OCI-LY3 (cell line): Measurements from ENCODE around the gene TPK1.

Source experiments
- H2AFZ ChIP-seq: fragments of 200-600, 300-600 bp; shearing (Covaris generic); 2 replicates; pipeline ENCODE4 v1.6.0; 2014; ENCODE audit warnings: antibody characterized with exemption, low read depth, low read length
- H3K27ac ChIP-seq: fragments of 200-600, 300-600 bp; sonication (generic); 2 replicates; pipeline ENCODE4 v1.5.1; 2014; ENCODE audit warnings: mild to moderate bottlenecking, low read length, moderate library complexity, mixed read lengths
- H3K27me3 ChIP-seq: fragments of 200-600, 300-600 bp; sonication (generic); 2 replicates; pipeline ENCODE4 v1.6.1; 2014; ENCODE audit warnings: low read depth, low read length, mixed read lengths
- H3K36me3 ChIP-seq: fragments of 200-600, 300-600 bp; sonication (generic); replicated peaks from 2 replicates; pipeline ENCODE3; 2014; ENCODE audit warnings: low read depth, low read length, mixed read lengths
- H3K4me1 ChIP-seq: fragments of 300-600, 200-600 bp; sonication (generic); 2 replicates; pipeline ENCODE4 v1.6.1; 2014; ENCODE audit warnings: low read length, mixed read lengths
- H3K4me2 ChIP-seq: fragments of 200-600, 300-600 bp; sonication (generic); 2 replicates; pipeline ENCODE4 v1.6.1; 2014; ENCODE audit warnings: low read length, mixed read lengths
- H3K4me3 ChIP-seq: fragments of 300-600, 200-600 bp; sonication (generic); 2 replicates; pipeline ENCODE4 v1.5.1; 2014; ENCODE audit warnings: antibody characterized with exemption, mild to moderate bottlenecking, low read length, moderate library complexity
- H3K79me2 ChIP-seq: fragments of 300-600, 200-600 bp; shearing (Covaris generic); 2 replicates; pipeline ENCODE4 v1.6.1; 2014; ENCODE audit warnings: mild to moderate bottlenecking, low read length, mixed read lengths
- H3K9ac ChIP-seq: fragments of 300-600, 200-600 bp; shearing (Covaris generic); 2 replicates; pipeline ENCODE4 v1.6.0; 2014; ENCODE audit warnings: mild to moderate bottlenecking, low read length, moderate library complexity
- H3K9me3 ChIP-seq: fragments of 200-600, 300-600 bp; shearing (Covaris generic); 2 replicates; pipeline ENCODE4 v1.6.1; 2014; ENCODE audit warnings: low read length, mixed read lengths; ENCODE audit not compliant: insufficient read depth
- H4K20me1 ChIP-seq: fragments of 200-600, 300-600 bp; sonication (generic); 2 replicates; pipeline ENCODE4 v1.6.1; 2016; ENCODE audit warnings: low read length, mixed read lengths; ENCODE audit not compliant: insufficient read depth
- CTCF ChIP-seq: fragments of 200-600, 300-600 bp; sonication (generic); IDR thresholded peaks from 2 replicates; pipeline ENCODE4 v1.5.1; 2014; ENCODE audit warnings: antibody characterized with exemption, low read length, low read depth
- EZH2phosphoT487 ChIP-seq: fragments of 200-600 bp; shearing (Covaris generic); IDR thresholded peaks from 2 replicates; pipeline ENCODE4 v1.6.1; 2018; ENCODE audit warnings: antibody characterized with exemption, mixed run types, low read depth

Gene TPK1

GRCh38 chr7:144445590-144445989, 390.3 kb downstream of the TPK1 start:
- H3K36me3 ChIP-seq = no peaks in the 10 kb centered on the region
- H3K27ac ChIP-seq = no peak overlapping the region
- H3K27me3 ChIP-seq = no peaks in the 10 kb centered on the region
- H3K9me3 ChIP-seq = no peaks in the 10 kb centered on the region
- no peak overlapping the region for H3K4me3 ChIP-seq
- no peak overlapping the region for H2AFZ ChIP-seq
- TF ChIP-seq EZH2phosphoT487 = no peak
- no peak for TF ChIP-seq CTCF
- no peaks in the 10 kb centered on the region for H3K4me1 ChIP-seq
- no peak overlapping the region for H3K4me2 ChIP-seq
- no peaks in the 10 kb centered on the region for H4K20me1 ChIP-seq
- no peaks in the 10 kb centered on the region for H3K79me2 ChIP-seq
- H3K9ac ChIP-seq = no peak overlapping the region

- no peaks in the 10 kb centered on the region for H3K4me1 ChIP-seq
- H3K4me2 ChIP-seq = no peak overlapping the region
- TF ChIP-seq EZH2phosphoT487 = no peak
- TF ChIP-seq CTCF = no peak
- H4K20me1 ChIP-seq = no peaks in the 10 kb centered on the region
- 0 out of 2 replicates have a peak, but pooled peaks cover 3% of the 10 kb centered on the region for H3K27me3 ChIP-seq
- H3K36me3 ChIP-seq = no peaks in the 10 kb centered on the region
- H3K9ac ChIP-seq = no peak overlapping the region
- H3K79me2 ChIP-seq = no peaks in the 10 kb centered on the region
- H3K27ac ChIP-seq = no peak overlapping the region
- H2AFZ ChIP-seq = no peak overlapping the region
- no peaks in the 10 kb centered on the region for H3K9me3 ChIP-seq
- H3K4me3 ChIP-seq = no peak overlapping the region
Observed at GRCh38 chr7:144439717-144440205, 396.1 kb downstream of the TPK1 start.

- Histone ChIP-seq H3K9ac (no peak overlapping the region), H3K27me3 (0 out of 2 replicates have a peak, but pooled peaks cover 3% of the 10 kb centered on the region), H2AFZ (no peak overlapping the region), H3K27ac (no peak overlapping the region), H4K20me1 (no peaks in the 10 kb centered on the region), H3K9me3 (no peaks in the 10 kb centered on the region), H3K4me2 (no peak overlapping the region), H3K4me3 (no peak overlapping the region), H3K36me3 (no peaks in the 10 kb centered on the region), H3K4me1 (no peaks in the 10 kb centered on the region), H3K79me2 (no peaks in the 10 kb centered on the region)
- TF ChIP-seq CTCF (no peak), EZH2phosphoT487 (no peak)
Observed at GRCh38 chr7:144438759-144439158, 397.1 kb downstream of the TPK1 start.

GRCh38 chr7:144437370-144438191, 398.3 kb downstream of the TPK1 start:
- Histone ChIP-seq H3K9ac (no peak overlapping the region), H3K9me3 (no peaks in the 10 kb centered on the region)

More at GRCh38 chr7:144437370-144438191, 398.3 kb downstream of the TPK1 start:
- Histone ChIP-seq H2AFZ (no peak overlapping the region), H3K4me3 (no peak overlapping the region), H3K4me2 (no peak overlapping the region), H3K79me2 (no peaks in the 10 kb centered on the region), H3K4me1 (no peaks in the 10 kb centered on the region), H3K36me3 (no peaks in the 10 kb centered on the region), H3K27ac (no peak overlapping the region), H3K27me3 (0 out of 2 replicates have a peak, but pooled peaks cover 3% of the 10 kb centered on the region), H4K20me1 (no peaks in the 10 kb centered on the region)
- no peak for TF ChIP-seq EZH2phosphoT487
- peak; percentile 73 for TF ChIP-seq CTCF
